Measurements from ENCODE around the gene AP1M1.

Gene AP1M1

GRCh38 chr19:16260812-16261161 is 63.1 kb downstream of the AP1M1 start:
- TF ChIP-seq CTCF (IDR thresholded peaks at IDR 0.05; ENCODE audit: insufficient read depth, low read depth, low read length, missing control alignments): no peak
- no peak overlapping the region for H3K4me3 ChIP-seq (ENCODE audit: low read length)
- no peak for DNase-seq (ENCODE audit: low read depth)

- DNase-seq (ENCODE audit: low read depth): no peak
- no peak for TF ChIP-seq CTCF (IDR thresholded peaks at IDR 0.05; ENCODE audit: insufficient read depth, low read depth, low read length, missing control alignments)
- no peak overlapping the region for H3K4me3 ChIP-seq (ENCODE audit: low read length)
Measured at GRCh38 chr19:16261584-16262368, 64.1 kb downstream of the AP1M1 start.

GRCh38 chr19:16262618-16263017 is 64.9 kb downstream of the AP1M1 start:
- H3K4me3 ChIP-seq (ENCODE audit: low read length): no peak overlapping the region
- DNase-seq (ENCODE audit: low read depth): no peak
- no peak for TF ChIP-seq CTCF (IDR thresholded peaks at IDR 0.05; ENCODE audit: insufficient read depth, low read depth, low read length, missing control alignments)

- no peak for TF ChIP-seq CTCF (IDR thresholded peaks at IDR 0.05; ENCODE audit: insufficient read depth, low read depth, low read length, missing control alignments)
- DNase-seq (ENCODE audit: low read depth): no peak
- H3K4me3 ChIP-seq (ENCODE audit: low read length): no peak overlapping the region
Measured at GRCh38 chr19:16263141-16263761, 65.5 kb downstream of the AP1M1 start.

- no peak for DNase-seq (ENCODE audit: low read depth)
- no peak for TF ChIP-seq CTCF (IDR thresholded peaks at IDR 0.05; ENCODE audit: insufficient read depth, low read depth, low read length, missing control alignments)
- no peak overlapping the region for H3K4me3 ChIP-seq (ENCODE audit: low read length)
Measured at GRCh38 chr19:16265205-16265604, 67.5 kb downstream of the AP1M1 start.

- no peak for TF ChIP-seq CTCF (IDR thresholded peaks at IDR 0.05; ENCODE audit: insufficient read depth, low read depth, low read length, missing control alignments)
- DNase-seq (ENCODE audit: low read depth): no peak
- no peak overlapping the region for H3K4me3 ChIP-seq (ENCODE audit: low read length)
Measured at GRCh38 chr19:16265890-16266585, 68.3 kb downstream of the AP1M1 start.
